IMR-90 (cell line): ENCODE results near the gene PROB1. TPM values are rescaled to one million over a fixed set of nuclear protein-coding genes. Genes with fewer than 3 reads are reported as not detected.

Experiments used
- ATAC-seq: fragments of 200-7000 bp; cut with Tn5 transposase; 2 replicates; pipeline ENCODE4 v1.9.1; 2020; ENCODE audit warnings: low read depth, mild to moderate bottlenecking, moderate library complexity
- BruUV-seq: library from RNA; stranded (reverse); fragments of 400-500 nt; replicated peaks from 2 replicates; lab custom pipeline; 2021; lab: Mats Ljungman, UMichigan
- CTCF ChIA-PET: fragments of 300-600 bp; formaldehyde crosslinking; extraction: SDS; loops from one replicate; lab custom pipeline; 2021; ENCODE audit warnings: antibody characterized with exemption; lab: Yijun Ruan, JAX
- POLR2A ChIA-PET: fragments of 300-600 bp; sonication (Branson Sonifier 250); formaldehyde crosslinking; loops from one replicate; lab custom pipeline; 2022; ENCODE audit warnings: antibody characterized with exemption; ENCODE audit not compliant: unreplicated experiment; lab: Charles Lee
- DNase-seq: peaks from one replicate; pipeline ENCODE4 v3.0.0; 2013
- H2AFZ ChIP-seq: replicated peaks from 2 replicates; pipeline ENCODE3; 2013; ENCODE audit warnings: low read length, mild to moderate bottlenecking; ENCODE audit not compliant: poor library complexity
- H2AK5ac ChIP-seq: 2 replicates; pipeline ENCODE4 v1.6.1; 2013; ENCODE audit warnings: low read depth, low read length, inconsistent platforms
- H2AK9ac ChIP-seq: replicated peaks from 2 replicates; pipeline ENCODE3; 2013; ENCODE audit warnings: mild to moderate bottlenecking, low read depth, low read length, moderate library complexity; ENCODE audit not compliant: poor library complexity
- H2BK120ac ChIP-seq: 2 replicates; pipeline ENCODE4 v1.6.1; 2013; ENCODE audit warnings: low read depth, low read length, inconsistent platforms
- H2BK15ac ChIP-seq: 3 replicates; pipeline ENCODE4 v1.6.1; 2013; ENCODE audit warnings: low read depth, low read length, inconsistent platforms
- H2BK20ac ChIP-seq: 2 replicates; pipeline ENCODE4 v1.6.1; 2013; ENCODE audit warnings: low read depth, mild to moderate bottlenecking, inconsistent platforms, low read length, moderate library complexity
- H2BK5ac ChIP-seq: 2 replicates; pipeline ENCODE4 v1.6.1; 2013; ENCODE audit warnings: mild to moderate bottlenecking, low read depth, low read length, inconsistent platforms; ENCODE audit not compliant: poor library complexity, severe bottlenecking
- H3K14ac ChIP-seq: replicated peaks from 2 replicates; pipeline ENCODE4 v1.6.1; 2013; ENCODE audit warnings: low read depth, low read length, inconsistent platforms
- H3K18ac ChIP-seq: 2 replicates; pipeline ENCODE4 v1.6.1; 2013; ENCODE audit warnings: low read depth, low read length, control low read depth
- H3K23ac ChIP-seq: 2 replicates; pipeline ENCODE4 v1.6.1; 2013; ENCODE audit warnings: low read depth, low read length, inconsistent platforms
- H3K27ac ChIP-seq: 2 replicates; pipeline ENCODE4 v1.5.1; 2013; ENCODE audit warnings: mild to moderate bottlenecking, control low read depth, low read length; ENCODE audit not compliant: insufficient read depth
- H3K27me3 ChIP-seq: 2 replicates; pipeline ENCODE4 v1.6.1; 2013; ENCODE audit warnings: low read length; ENCODE audit not compliant: control insufficient read depth, insufficient read depth
- H3K36me3 ChIP-seq: 2 replicates; pipeline ENCODE4 v1.6.1; 2013; ENCODE audit warnings: low read length, mixed read lengths; ENCODE audit not compliant: control insufficient read depth, insufficient read depth
- H3K4ac ChIP-seq: 2 replicates; pipeline ENCODE4 v1.6.1; 2013; ENCODE audit warnings: low read depth, low read length, inconsistent platforms
- H3K4me1 ChIP-seq: 2 replicates; pipeline ENCODE4 v1.6.1; 2013; ENCODE audit warnings: low read length, mixed read lengths; ENCODE audit not compliant: control insufficient read depth, insufficient read depth
- H3K4me2 ChIP-seq: 2 replicates; pipeline ENCODE4 v1.6.1; 2013; ENCODE audit warnings: low read depth, mild to moderate bottlenecking, control low read depth, low read length, moderate library complexity
- H3K4me3 ChIP-seq: 2 replicates; pipeline ENCODE4 v1.5.1; 2013; ENCODE audit warnings: low read depth, mild to moderate bottlenecking, control low read depth, low read length, moderate library complexity; ENCODE audit not compliant: insufficient read depth
- H3K56ac ChIP-seq: 2 replicates; pipeline ENCODE4 v1.6.1; 2013; ENCODE audit warnings: low read length, inconsistent platforms; ENCODE audit not compliant: insufficient read depth; ENCODE audit errors: extremely low read depth
- H3K79me1 ChIP-seq, 2 experiments: 2 replicates each; pipeline ENCODE4 v1.6.1; 2013; ENCODE audit warnings: low read length in 2 of 2, inconsistent platforms in 1 of 2, low read depth in 1 of 2
- H3K9ac ChIP-seq: 2 replicates; pipeline ENCODE4 v1.6.1; 2013; ENCODE audit warnings: low read depth, low read length, control low read depth
- H3K9me1 ChIP-seq: 2 replicates; pipeline ENCODE4 v1.6.1; 2013; ENCODE audit warnings: low read length, inconsistent platforms; ENCODE audit not compliant: insufficient read depth
- H3K9me3 ChIP-seq: 2 replicates; pipeline ENCODE4 v1.6.1; 2013; ENCODE audit warnings: low read length; ENCODE audit not compliant: control insufficient read depth, insufficient read depth
- H4K20me1 ChIP-seq: 2 replicates; pipeline ENCODE4 v1.6.1; 2013; ENCODE audit warnings: low read length, inconsistent platforms; ENCODE audit not compliant: insufficient read depth
- H4K5ac ChIP-seq: 2 replicates; pipeline ENCODE4 v1.6.1; 2013; ENCODE audit warnings: mild to moderate bottlenecking, low read depth, low read length, control low read depth
- H4K8ac ChIP-seq, 2 experiments: 2 replicates each; pipeline ENCODE4 v1.6.1; 2013; ENCODE audit warnings: low read depth in 2 of 2, low read length in 2 of 2, control low read depth in 1 of 2, inconsistent platforms in 1 of 2
- H4K91ac ChIP-seq: 2 replicates; pipeline ENCODE4 v1.6.1; 2013; ENCODE audit warnings: low read depth, low read length, inconsistent platforms; ENCODE audit not compliant: insufficient read depth
- CEBPB ChIP-seq: IDR thresholded peaks from 2 replicates; pipeline ENCODE4 v1.6.1; 2012; ENCODE audit warnings: low read depth, low read length, improper control_type of control experiment
- NFE2L2 ChIP-seq: fragments of 150-350 bp; IDR thresholded peaks from 2 replicates; pipeline ENCODE4 v1.6.1; 2016; ENCODE audit warnings: low read depth, mild to moderate bottlenecking, low read length
- RCOR1 ChIP-seq: IDR thresholded peaks from 2 replicates; pipeline ENCODE4 v1.6.1; 2012; ENCODE audit warnings: mild to moderate bottlenecking, low read length, improper control_type of control experiment; ENCODE audit not compliant: insufficient replicate concordance
- RFX5 ChIP-seq: IDR thresholded peaks from 2 replicates; pipeline ENCODE4 v1.8.0; 2012; ENCODE audit warnings: low read depth, mild to moderate bottlenecking, low read length, moderate library complexity
- USF2 ChIP-seq: fragments of 150-350 bp; IDR thresholded peaks from 2 replicates; pipeline ENCODE4 v1.6.1; 2017; ENCODE audit warnings: mild to moderate bottlenecking, antibody characterized with exemption, low read length, low read depth
- WGBS, 2 experiments: methylation state at CpG; one replicate each; pipeline versions ENCODE4 v1.1.5 to v1.1.7; 2013; ENCODE audit warnings: missing lambda C conversion rate in 2 of 2; ENCODE audit not compliant: insufficient read length in 1 of 2; ENCODE audit errors: extremely low coverage in 2 of 2; 5-methylcytosine and 5-hydroxymethylcytosine counted together
- dilution Hi-C: fragments of 300-500 bp; cut with HindIII; formaldehyde crosslinking; loops from one replicate; pipeline ENCODE4 v1.14.3; 2018; ENCODE audit warnings: low sequenced_read_pairs; ENCODE audit not compliant: unreplicated experiment
- in situ Hi-C: fragments of 300-500 bp; cut with MboI; formaldehyde crosslinking; loops from 3 replicates; pipeline ENCODE4 v1.14.3; 2019; ENCODE audit warnings: low sequenced_read_pairs, inconsistent platforms, mixed read lengths
- intact Hi-C: fragments of 100-400 bp; cut with micrococcal nuclease; formaldehyde crosslinking; loops from 2 replicates; pipeline ENCODE4 v1.10.0; 2022
- polyA plus RNA-seq, 3 experiments: library from polyadenylated mRNA; depleted of rRNA; stranded (reverse); fragments of >200 nt; gene quantifications; 2 replicates each; pipeline ENCODE4 v1.2.3, GENCODE V29; 2012; ENCODE audit warnings: low replicate concordance in 1 of 3
- total RNA-seq: library from RNA; depleted of rRNA; stranded (reverse); fragments of >200 nt; gene quantifications from 2 replicates; pipeline ENCODE4 v1.2.3, GENCODE V29; 2012

PROB1 gene
- total and polyA plus RNA-seq, 2 of the 4 experiments (the other 2 are of a cell fraction) = under 0.01 to 0.38 TPM

- no peak overlapping the region for H3K4me3 ChIP-seq
Measured at GRCh38 chr5:139376364-139376763, 18.5 kb downstream of the PROB1 start.

More at GRCh38 chr5:139376364-139376763, 18.5 kb downstream of the PROB1 start:
- dilution Hi-C loops = no loop called here
- Histone ChIP-seq H4K5ac (no peak overlapping the region), H2BK20ac (no peak overlapping the region), H2BK120ac (no peak overlapping the region), H2AK9ac (no peak overlapping the region), H2BK5ac (no peak overlapping the region), H3K36me3 (peaks cover 26% of the 10 kb centered on the region), H3K27me3 (no peaks in the 10 kb centered on the region), H3K4ac (no peak overlapping the region), H3K23ac (no peak overlapping the region), H2BK15ac (no peak overlapping the region), H4K20me1 (peaks cover 7% of the 10 kb centered on the region; the same call in 1 of the 2 replicates), H3K9ac (no peak overlapping the region), H4K8ac (no peak overlapping the region), H2AK5ac (no peak overlapping the region), H3K9me3 (no peaks in the 10 kb centered on the region), H3K79me1 (peaks cover 3 to 15% of the 10 kb centered on the region in 2 experiments; a peak in 2 of 4 replicates), H3K4me2 (no peak overlapping the region), H3K9me1 (peaks cover 17% of the 10 kb centered on the region), H3K56ac (no peak overlapping the region), H3K14ac (no peak overlapping the region), H4K91ac (no peak overlapping the region), H3K18ac (no peak overlapping the region), H3K27ac (no peak overlapping the region), H3K4me1 (peaks cover 4% of the 10 kb centered on the region; the same call in 1 of the 2 replicates), H2AFZ (no peak overlapping the region)
- TF ChIP-seq CEBPB (no peak), USF2 (no peak), NFE2L2 (no peak), RFX5 (no peak), RCOR1 (no peak)
- ATAC-seq (no peak), DNase-seq (no peak)
- CTCF ChIA-PET = no interaction called here
- in situ Hi-C loops = no loop called here
- POLR2A ChIA-PET = no interaction called here
- intact Hi-C loops = no loop called here
- no TSS peak for BruUV-seq
- WGBS, 2 experiments = 92% methylated on average over 2 of the region's 7 CpGs; no CpG with 5 or more reads in 1 of the 2 experiments
